Pancreas (tissue), 10 donors: Measurements from ENCODE around the gene SLIT1. TPM values are rescaled to one million over a fixed set of nuclear protein-coding genes. Genes with fewer than 3 reads are reported as not detected.

ENCODE experiments used
- ATAC-seq, 4 donors: fragments of 200-7000 bp; cut with Tn5 transposase; one replicate each; pipeline versions ENCODE4 v1.8.0 to v1.9.1; 2020; ENCODE audit warnings: mild to moderate bottlenecking in 4 of 4, moderate library complexity in 4 of 4
- DNase-seq, 6 donors: peaks; one replicate each; pipeline ENCODE4 v3.0.0-alpha.2; 2020
- FAIRE-seq: peaks from 2 replicates; lab custom pipeline; 2012; peaks lifted over from hg19 to GRCh38; lab: Jason Lieb, UNC
- H3K27ac ChIP-seq, 4 donors: fragments of 200-600 bp; sonication (generic); 1 replicate in 3 of 4; 2 replicates in 1 of 4; pipeline versions ENCODE4 v1.5.0 to v1.8.0; 2020
- H3K27me3 ChIP-seq, 4 donors: fragments of 200-600 bp; one replicate each; pipeline ENCODE4 v1.8.0; 2021
- H3K36me3 ChIP-seq, 3 donors: fragments of 200-600 bp; sonication (generic) in 1 of 3; one replicate each; pipeline versions ENCODE4 v1.5.0 to v1.8.0; 2020 to 2021
- H3K4me1 ChIP-seq, 3 donors: fragments of 200-600 bp; one replicate each; pipeline ENCODE4 v1.8.0; 2021
- H3K4me3 ChIP-seq, 4 donors: fragments of 200-600 bp; sonication (generic) in 2 of 4; one replicate each; pipeline versions ENCODE4 v1.5.0 to v1.8.0; 2020 to 2021
- H3K9me3 ChIP-seq, 4 donors: fragments of 200-600 bp; one replicate each; pipeline ENCODE4 v1.8.0; 2021
- CTCF ChIP-seq, 4 donors: fragments of 200-600 bp; sonication (generic) in 3 of 4; IDR thresholded peaks; one replicate each; pipeline versions ENCODE4 v1.5.0 to v1.8.0; 2021; ENCODE audit warnings: antibody characterized with exemption in 4 of 4
- WGBS, 2 donors: extraction: QIAGEN DNeasy Blood & Tissue Kit; methylation state at CpG; one replicate each; pipeline ENCODE4 v1.1.7; 2013; 5-methylcytosine and 5-hydroxymethylcytosine counted together
- intact Hi-C, 3 donors: fragments of 100-400 bp; cut with DNase I; formaldehyde crosslinking; loops; one replicate each; pipeline versions ENCODE4 v1.11.1 to v1.14.2; 2022
- polyA plus RNA-seq, 2 donors: library from polyadenylated mRNA; stranded (reverse); fragments of 200-250 nt; gene quantifications; one replicate each; pipeline ENCODE4 v1.2.3, GENCODE V29; 2013
- total RNA-seq, 6 donors: library from RNA; stranded (reverse); fragmentation: NEBNext Ultra II Directional in 4 of 6; extraction: Animal tissue kit (Norgen Biotek cat#: 25700) in 4 of 6; gene quantifications; one replicate each; pipeline versions ENCODE4 v1.2.1 to v1.2.4, GENCODE V29; 2021 to 2023
- donor health status: healthy with polysubstance abuse.
- donor health status: DM: no; HTN: no; CAD: no; lungs with moderate emphysema.
- donor health status: DM: no; HTN: no; CAD: no.
- donor health status: control.
- donor health status: control.
- donor health status: Bipolar disorder and iron deficiency.
- donor health status: DM: yes; HTN: yes; CAD: no.
- donor health status: DM: no; HTN: no; CAD: no.
- donor health status: DM: no; HTN: no; CAD: no.
- donor health status: DM: yes; HTN: yes; CAD: no.

Gene SLIT1
- total and polyA plus RNA-seq, 8 donors, result 0.23 to 2.8 (median 0.89) TPM

DNA sequence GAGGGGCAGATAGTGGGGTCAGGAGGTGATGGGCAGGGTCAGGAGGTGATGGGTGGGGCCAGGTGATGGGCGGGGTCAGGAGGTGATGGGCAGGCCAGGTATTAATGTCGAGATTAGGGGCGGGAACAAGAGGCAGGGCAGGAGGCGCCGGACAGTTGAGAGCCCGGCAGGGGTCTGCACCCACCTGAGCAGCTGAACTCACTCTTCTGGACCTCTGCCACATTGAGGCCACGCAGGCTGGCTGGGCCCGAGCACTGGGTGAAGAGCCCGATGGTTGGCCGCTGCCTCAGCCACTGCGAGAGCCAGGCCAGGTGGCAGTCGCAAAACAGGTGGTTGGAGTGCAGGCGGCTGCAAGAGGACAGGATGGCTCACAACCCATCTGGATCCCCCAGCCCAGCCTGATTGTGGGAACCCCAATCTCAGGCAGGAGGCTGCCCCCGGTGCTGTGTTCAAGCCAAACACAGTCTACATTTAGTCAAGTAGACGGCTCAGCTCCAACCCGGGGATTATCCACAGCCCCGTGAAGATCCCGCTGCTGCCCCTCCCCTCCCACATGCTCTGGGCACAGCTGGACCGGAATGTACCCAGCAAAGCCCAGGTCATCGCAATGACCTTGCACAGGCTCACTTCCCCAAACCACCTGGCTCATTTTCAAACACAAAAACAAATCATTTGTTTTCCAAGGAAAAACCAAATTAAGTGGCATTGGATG is 122.3 kb downstream of the SLIT1 start:
- no peaks in the 10 kb centered on the region for H3K36me3 ChIP-seq
- no peaks in the 10 kb centered on the region for H3K27me3 ChIP-seq
- intact Hi-C loops, result no loop called here
- no peak overlapping the region for H3K27ac ChIP-seq
- DNase-seq, result peak in 1 of 6 donors; percentile 39
- no peaks in the 10 kb centered on the region for H3K4me1 ChIP-seq
- no peaks in the 10 kb centered on the region for H3K9me3 ChIP-seq
- TF ChIP-seq CTCF (IDR thresholded peaks at IDR 0.05), result no peak
- H3K4me3 ChIP-seq, result no peak overlapping the region
- 45 to 56% methylated on average over 20 of the region's 20 CpGs for WGBS, 2 donors
- no peak for FAIRE-seq
- ATAC-seq, result no peak

DNA sequence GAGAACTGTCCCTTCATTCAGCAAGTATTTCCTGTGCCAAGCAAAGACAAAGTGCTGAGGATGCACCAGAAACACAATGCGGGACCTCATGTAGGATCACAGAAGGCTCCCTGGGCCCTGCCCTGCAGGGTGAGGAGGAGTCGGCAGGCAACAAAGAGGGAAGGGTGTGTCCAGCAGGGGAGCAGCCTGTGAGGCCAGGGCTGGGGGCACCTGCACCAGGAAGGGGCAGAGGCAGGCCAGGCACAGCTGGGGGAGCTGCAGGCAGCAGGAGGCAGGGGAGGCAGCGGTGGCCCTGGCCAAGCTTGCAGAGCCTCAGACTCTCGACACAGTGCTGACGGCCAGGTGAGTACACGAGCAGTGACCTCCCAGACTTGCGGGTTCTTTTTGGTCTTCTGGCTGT is 123.3 kb downstream of the SLIT1 start:
- no peak for TF ChIP-seq CTCF (IDR thresholded peaks at IDR 0.05)
- 86 to 88% methylated on average over 7 of the region's 7 CpGs for WGBS, 2 donors

GRCh38 chr10:97062046-97062445 is 123.7 kb downstream of the SLIT1 start:
- ATAC-seq (no peak), FAIRE-seq (no peak), DNase-seq (peak in 1 of 6 donors; percentile 26)
- 89 to 93% methylated on average over 5 of the region's 5 CpGs for WGBS, 2 donors
- H3K27me3 ChIP-seq, result no peaks in the 10 kb centered on the region
- H3K4me3 ChIP-seq, result no peak overlapping the region
- peaks cover 0 to 3% (median 0%) of the 10 kb centered on the region in 3 donors for H3K4me1 ChIP-seq
- no peaks in the 10 kb centered on the region for H3K9me3 ChIP-seq
- no peaks in the 10 kb centered on the region for H3K36me3 ChIP-seq
- intact Hi-C loops, result no loop called here
- no peak overlapping the region for H3K27ac ChIP-seq
- TF ChIP-seq CTCF (IDR thresholded peaks at IDR 0.05), result no peak

More for the DNA sequence above, 123.3 kb downstream of the SLIT1 start:
- no peaks in the 10 kb centered on the region for H3K27me3 ChIP-seq
- H3K4me3 ChIP-seq, result no peak overlapping the region
- H3K36me3 ChIP-seq, result no peaks in the 10 kb centered on the region
- DNase-seq (peak in 1 of 6 donors; percentile 47), FAIRE-seq (no peak), ATAC-seq (no peak)
- H3K4me1 ChIP-seq, result peaks cover 0 to 3% (median 0%) of the 10 kb centered on the region in 3 donors
- no peaks in the 10 kb centered on the region for H3K9me3 ChIP-seq
- intact Hi-C loops, result no loop called here
- H3K27ac ChIP-seq, result no peak overlapping the region

DNA sequence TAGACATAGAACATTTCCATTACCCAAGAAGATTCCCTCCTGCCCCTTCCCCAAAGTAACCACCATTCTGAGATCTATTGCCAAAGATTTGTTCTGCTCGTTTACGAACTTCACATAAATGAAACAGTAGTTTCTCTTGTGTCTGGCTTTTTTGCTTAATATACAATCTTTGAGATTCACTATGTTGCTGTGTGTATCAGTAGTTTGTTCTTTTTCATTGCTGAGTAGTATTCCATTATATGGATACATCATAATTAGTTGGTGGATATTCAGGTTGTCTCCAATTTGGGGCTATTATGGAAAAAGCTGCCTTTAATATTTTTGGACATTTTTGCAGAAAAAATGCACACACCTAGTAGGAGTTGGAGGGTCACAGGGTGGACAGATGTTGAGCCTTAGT is 124.3 kb downstream of the SLIT1 start:
- 86 to 87% methylated on average over 2 of the region's 2 CpGs for WGBS, 2 donors
- Histone ChIP-seq H3K9me3 (no peaks in the 10 kb centered on the region), H3K36me3 (no peaks in the 10 kb centered on the region), H3K27me3 (no peaks in the 10 kb centered on the region), H3K4me1 (peaks cover 0 to 3% (median 0%) of the 10 kb centered on the region in 3 donors), H3K4me3 (no peak overlapping the region), H3K27ac (no peak overlapping the region)
- DNase-seq, result no peak
- no peak for ATAC-seq
- intact Hi-C loops, result no loop called here
- no peak for FAIRE-seq
- no peak for TF ChIP-seq CTCF (IDR thresholded peaks at IDR 0.05)

DNA sequence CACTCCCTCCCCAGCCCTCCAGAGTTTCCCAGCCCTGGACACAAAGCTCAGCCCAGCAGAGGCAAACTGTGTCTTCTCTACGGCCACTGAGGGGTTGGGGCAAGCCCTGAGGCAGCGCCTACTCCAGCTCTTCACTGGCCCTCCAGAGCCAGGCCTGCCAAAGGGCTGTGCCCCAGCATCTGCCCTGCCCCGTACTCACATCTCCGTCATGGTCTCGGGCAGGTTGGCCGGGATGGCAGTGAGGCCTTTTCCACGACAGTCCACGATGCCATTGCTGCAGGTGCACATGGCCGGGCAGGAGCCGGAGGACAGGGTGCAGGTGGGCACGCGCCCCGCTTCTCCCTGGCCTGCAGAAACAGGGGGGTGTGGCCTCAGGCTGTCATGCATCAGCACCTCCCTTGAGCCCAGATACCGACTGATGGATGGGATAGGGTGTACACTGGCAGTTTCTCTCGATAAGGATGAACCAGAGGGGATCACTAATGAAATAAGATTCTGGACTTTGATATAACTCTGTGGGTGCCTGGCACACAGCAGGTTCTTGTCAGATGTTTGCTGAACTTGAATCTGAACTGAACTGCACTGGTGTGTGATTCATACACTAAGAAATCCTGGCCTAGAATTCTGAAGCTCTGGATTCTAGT is 125.2 kb downstream of the SLIT1 start:
- Histone ChIP-seq H3K36me3 (no peaks in the 10 kb centered on the region), H3K27me3 (no peaks in the 10 kb centered on the region), H3K9me3 (no peaks in the 10 kb centered on the region), H3K27ac (no peak overlapping the region), H3K4me3 (no peak overlapping the region), H3K4me1 (peaks cover 0 to 3% (median 0%) of the 10 kb centered on the region in 3 donors)
- DNase-seq, result peak in 1 of 6 donors; percentile 40
- TF ChIP-seq CTCF (IDR thresholded peaks at IDR 0.05), result no peak
- no peak for ATAC-seq
- no peak for FAIRE-seq
- WGBS, 2 donors, result 85 to 88% methylated on average over 12 to 15 of the region's 15 CpGs
- intact Hi-C loops, result no loop called here
